CD4-positive, alpha-beta T cell (primary cell): ENCODE results near the gene STX10. TPM values are rescaled to one million over a fixed set of nuclear protein-coding genes. Genes with fewer than 3 reads are reported as not detected.
A peak's percentile ranks its signal among the peaks of the same experiment; 100 is the strongest.

Experiments used
- ATAC-seq: fragments of 200-7000 bp; cut with Tn5 transposase; one replicate; pipeline ENCODE4 v1.10.0; 2022; ENCODE audit warnings: mild to moderate bottlenecking; ENCODE audit not compliant: poor library complexity
- CTCF ChIA-PET: fragments of 350-600 bp; sonication (Branson Sonifier 250); formaldehyde crosslinking; loops from one replicate; lab custom pipeline; 2021; ENCODE audit warnings: antibody characterized with exemption, inconsistent platforms; lab: Charles Lee
- POLR2A ChIA-PET: fragments of 350-600 bp; sonication (Branson Sonifier 250); formaldehyde crosslinking; loops from one replicate; lab custom pipeline; 2021; ENCODE audit warnings: antibody characterized with exemption, inconsistent platforms; lab: Charles Lee
- DNase-seq, 14 experiments: peaks; one replicate each; pipeline ENCODE4 v3.0.0-alpha.2; 2013 to 2020; ENCODE audit warnings: mixed read lengths in 2 of 14
- H3K27ac ChIP-seq, 2 donors: one replicate each; pipeline versions ENCODE4 v1.5.1 to v1.7.0; 2013; ENCODE audit warnings: low read length in 2 of 2, low read depth in 1 of 2, mild to moderate bottlenecking in 1 of 2
- H3K27me3 ChIP-seq, 2 experiments: 1 replicate in 1 of 2; 2 replicates in 1 of 2; pipeline versions ENCODE4 v1.6.1 to v1.7.0; 2013; ENCODE audit warnings: low read length in 2 of 2, control low read depth in 1 of 2, mild to moderate bottlenecking in 1 of 2, moderate library complexity in 1 of 2; ENCODE audit not compliant: insufficient read depth in 2 of 2, control insufficient read depth in 1 of 2
- H3K36me3 ChIP-seq: one replicate; pipeline ENCODE4 v1.6.1; 2013; ENCODE audit warnings: low read length, control low read depth; ENCODE audit not compliant: insufficient read depth
- H3K4me1 ChIP-seq: one replicate; pipeline ENCODE4 v1.6.1; 2013; ENCODE audit warnings: low read length, control low read depth; ENCODE audit not compliant: insufficient read depth
- H3K4me3 ChIP-seq: one replicate; pipeline ENCODE4 v1.5.1; 2013; ENCODE audit warnings: mild to moderate bottlenecking, low read length, moderate library complexity
- H3K9me3 ChIP-seq, 2 experiments: 1 replicate in 1 of 2; 2 replicates in 1 of 2; pipeline versions ENCODE4 v1.6.1 to v1.7.0; 2013; ENCODE audit warnings: low read length in 2 of 2, mild to moderate bottlenecking in 2 of 2, control low read depth in 1 of 2, moderate library complexity in 1 of 2; ENCODE audit not compliant: control insufficient read depth in 1 of 2, insufficient read depth in 1 of 2
- H3K27ac Mint-ChIP-seq: one replicate; pipeline ENCODE4 v1.8.0; 2020; ENCODE audit warnings: mixed read lengths
- H3K27me3 Mint-ChIP-seq: one replicate; pipeline ENCODE4 v1.8.0; 2021; ENCODE audit warnings: mixed read lengths
- H3K36me3 Mint-ChIP-seq: one replicate; pipeline ENCODE4 v1.8.0; 2021; ENCODE audit warnings: low read depth, mixed read lengths
- H3K4me1 Mint-ChIP-seq: one replicate; pipeline ENCODE4 v1.8.0; 2021; ENCODE audit warnings: low read depth, mixed read lengths
- H3K4me3 Mint-ChIP-seq: one replicate; pipeline ENCODE4 v1.8.0; 2020; ENCODE audit warnings: mild to moderate bottlenecking, mixed read lengths
- H3K9me3 Mint-ChIP-seq: one replicate; pipeline ENCODE4 v1.8.0; 2020; ENCODE audit warnings: mixed read lengths
- CTCF ChIP-seq: fragments of 200-600 bp; IDR thresholded peaks from one replicate; pipeline ENCODE4 v1.8.0; 2022; ENCODE audit warnings: antibody characterized with exemption, mild to moderate bottlenecking
- intact Hi-C, 2 experiments: fragments of 100-400 bp; cut with DNase I in 1 of 2; cut with micrococcal nuclease in 1 of 2; formaldehyde crosslinking; loops; one replicate each; pipeline versions ENCODE4 v1.15.1 to v1.9.0; 2023 to 2025; cut with DNase I, micrococcal nuclease
- total RNA-seq, 174 experiments: library from RNA in 2 of 174; stranded (reverse) in 2 of 174; gene quantifications; one replicate each; pipeline ENCODE4 v1.2.3 and lab custom pipeline; 2021 to 2026

The STX10 gene
- total RNA-seq, 2 experiments from 2014 or later = 40.9 to 43.9 TPM

DNA sequence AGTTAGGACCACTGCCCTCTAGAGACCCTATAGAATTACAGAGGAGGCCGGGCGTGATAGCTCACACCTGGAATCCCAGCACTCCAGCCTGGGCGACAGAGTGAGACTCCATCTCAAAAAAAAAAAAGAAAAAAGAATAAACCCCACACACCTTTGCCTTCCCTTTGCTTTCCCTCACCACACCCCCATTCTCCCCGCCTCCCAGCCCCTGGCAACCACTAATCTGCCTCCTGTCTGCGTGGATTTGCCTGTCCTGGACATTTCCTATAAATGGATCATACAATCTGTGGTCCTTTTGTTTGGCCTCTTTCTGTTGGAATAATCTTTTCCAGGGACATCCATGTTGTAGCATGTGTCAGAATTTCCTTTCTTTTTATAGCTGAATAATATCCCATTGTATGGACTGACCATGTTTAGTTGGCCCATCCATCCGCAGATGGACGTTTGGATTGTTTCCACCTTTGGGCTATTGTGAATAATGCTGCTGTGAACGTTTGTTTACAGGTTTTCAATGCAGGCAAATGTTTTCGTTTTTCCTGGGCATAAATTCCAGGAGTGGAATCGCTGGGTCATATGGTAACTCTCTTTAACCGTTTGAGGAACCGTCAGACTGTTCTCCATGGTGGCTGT, 16.8 kb downstream of the STX10 start:
- Mint-ChIP-seq H3K4me1 (peaks cover 26% of the 10 kb centered on the region), H3K27me3 (no peaks in the 10 kb centered on the region), H3K9me3 (no peaks in the 10 kb centered on the region), H3K36me3 (peaks cover 28% of the 10 kb centered on the region), H3K4me3 (no peak overlapping the region), H3K27ac (peak overlapping the region; percentile 80)
- Histone ChIP-seq H3K36me3 (peaks cover 34% of the 10 kb centered on the region), H3K4me1 (peaks cover 24% of the 10 kb centered on the region), H3K27me3 (no peaks in the 10 kb centered on the region), H3K9me3 (no peaks in the 10 kb centered on the region), H3K4me3 (no peak overlapping the region), H3K27ac (no peak overlapping the region)
- intact Hi-C loops = no loop called here
- ATAC-seq (no peak), DNase-seq (no peak)
- ChIA-PET POLR2A (interaction anchor here (0.9 kb wide), 1 partner anchor 34 kb away, joined by 3 read pairs; no protein-coding TSS in a partner anchor), CTCF (interaction anchor here (0.9 to 1.6 kb wide), 4 partner anchors 17 to 62 kb away, joined by 3 to 7 read pairs (median 4); partner anchors contain the start of genes IER2 and STX10)
- no peak for TF ChIP-seq CTCF

- H3K27me3 Mint-ChIP-seq = no peaks in the 10 kb centered on the region
- ATAC-seq (peak; percentile 95), DNase-seq (peak in 6 of 14 experiments; percentile 29 to 69 (median 48))
- no peaks in the 10 kb centered on the region for H3K27me3 ChIP-seq
- ChIA-PET POLR2A (interaction anchor here (0.9 to 1.1 kb wide), 3 partner anchors 18 to 33 kb away, joined by 3 to 11 read pairs (median 3); partner anchors contain the start of genes IER2 and STX10), CTCF (interaction anchor here (0.7 to 1.6 kb wide), 5 partner anchors 17 to 63 kb away, joined by 3 to 7 read pairs (median 4); partner anchors contain the start of genes IER2 and STX10)
- intact Hi-C loops = no loop called here
- H3K4me1 ChIP-seq = peaks cover 24% of the 10 kb centered on the region
- no peaks in the 10 kb centered on the region for H3K9me3 Mint-ChIP-seq
- TF ChIP-seq CTCF = no peak
- H3K36me3 Mint-ChIP-seq = peaks cover 23% of the 10 kb centered on the region
- H3K4me3 ChIP-seq = no peak overlapping the region
- peaks cover 27% of the 10 kb centered on the region for H3K36me3 ChIP-seq
- H3K27ac ChIP-seq = peak overlapping the region in 1 of 2 donors; percentile 15
- no peaks in the 10 kb centered on the region for H3K9me3 ChIP-seq
- no peak overlapping the region for H3K4me3 Mint-ChIP-seq
- H3K4me1 Mint-ChIP-seq = peaks cover 33% of the 10 kb centered on the region
- peak overlapping the region; percentile 80 for H3K27ac Mint-ChIP-seq
Measured at GRCh38 chr19:13132471-13133180, 17.5 kb downstream of the STX10 start.

GRCh38 chr19:13130886-13131490, 19.2 kb downstream of the STX10 start:
- H3K36me3 ChIP-seq = peaks cover 17% of the 10 kb centered on the region
- peaks cover 9% of the 10 kb centered on the region for H3K36me3 Mint-ChIP-seq
- ChIA-PET POLR2A (interaction anchor here (1.1 kb wide), 1 partner anchor 18 kb away, joined by 3 read pairs; no protein-coding TSS in a partner anchor), CTCF (no interaction called here)
- no peaks in the 10 kb centered on the region for H3K9me3 ChIP-seq
- no peaks in the 10 kb centered on the region for H3K9me3 Mint-ChIP-seq
- intact Hi-C loops = no loop called here
- DNase-seq (no peak), ATAC-seq (no peak)
- H3K4me1 ChIP-seq = peaks cover 24% of the 10 kb centered on the region
- no peak overlapping the region for H3K27ac ChIP-seq
- peak overlapping the region; percentile 33 for H3K27ac Mint-ChIP-seq
- no peaks in the 10 kb centered on the region for H3K27me3 Mint-ChIP-seq
- H3K4me1 Mint-ChIP-seq = peaks cover 33% of the 10 kb centered on the region
- H3K4me3 Mint-ChIP-seq = no peak overlapping the region
- no peak overlapping the region for H3K4me3 ChIP-seq
- no peak for TF ChIP-seq CTCF
- no peaks in the 10 kb centered on the region for H3K27me3 ChIP-seq
